HG02588 (cell line): ENCODE data around the gene PTPN1.
"Not testable (repeated sequence)": the region's sequence is repeated elsewhere in the genome, so short reads cannot be mapped to it uniquely, and the experiment has no call there.

Experiments
- ATAC-seq: cut with Tn5 transposase; IDR thresholded peaks from one replicate; pipeline ENCODE4 v1.9.1; 2021; ENCODE audit warnings: mild to moderate bottlenecking, moderate library complexity; ENCODE audit not compliant: unreplicated experiment

Gene PTPN1

GRCh38 chr20:50527068-50527605 lies 17.0 kb downstream of the PTPN1 start:
- no peak for ATAC-seq

GRCh38 chr20:50528129-50528528 lies 17.9 kb downstream of the PTPN1 start:
- no peak for ATAC-seq

GRCh38 chr20:50528804-50529351 lies 18.7 kb downstream of the PTPN1 start:
- ATAC-seq = peak; percentile 52

- no peak for ATAC-seq
Measured at GRCh38 chr20:50532221-50532620, 22.0 kb downstream of the PTPN1 start.

- no peak for ATAC-seq
Measured at GRCh38 chr20:50533061-50533460, 22.9 kb downstream of the PTPN1 start.

GRCh38 chr20:50533464-50533863 lies 23.3 kb downstream of the PTPN1 start:
- ATAC-seq = no peak

GRCh38 chr20:50534567-50534966 lies 24.4 kb downstream of the PTPN1 start:
- no peak for ATAC-seq

GRCh38 chr20:50535162-50535561 lies 25.0 kb downstream of the PTPN1 start:
- ATAC-seq = no peak

GRCh38 chr20:50536333-50536732 lies 26.1 kb downstream of the PTPN1 start:
- no peak for ATAC-seq

GRCh38 chr20:50537546-50538201 lies 27.5 kb downstream of the PTPN1 start:
- ATAC-seq = no peak

GRCh38 chr20:50538276-50538675 lies 28.1 kb downstream of the PTPN1 start:
- no peak for ATAC-seq

GRCh38 chr20:50539798-50540197 lies 29.6 kb downstream of the PTPN1 start:
- not testable (repeated sequence) for ATAC-seq

- no peak for ATAC-seq
Measured at GRCh38 chr20:50540620-50541605, 30.7 kb downstream of the PTPN1 start.

- ATAC-seq = no peak
Measured at GRCh38 chr20:50541606-50542041, 31.4 kb downstream of the PTPN1 start.

GRCh38 chr20:50543326-50543725 lies 33.1 kb downstream of the PTPN1 start:
- no peak for ATAC-seq

GRCh38 chr20:50545126-50545525 lies 34.9 kb downstream of the PTPN1 start:
- ATAC-seq = no peak

GRCh38 chr20:50546729-50547314 lies 36.6 kb downstream of the PTPN1 start:
- ATAC-seq = no peak

GRCh38 chr20:50547964-50548363 lies 37.8 kb downstream of the PTPN1 start:
- ATAC-seq = no peak

- no peak for ATAC-seq
Measured at GRCh38 chr20:50548396-50548795, 38.2 kb downstream of the PTPN1 start.

- no peak for ATAC-seq
Measured at GRCh38 chr20:50550531-50550930, 40.3 kb downstream of the PTPN1 start.

GRCh38 chr20:50551288-50551687 lies 41.1 kb downstream of the PTPN1 start:
- ATAC-seq = no peak
